ENCODE measurements around the gene AMPH. TPM values are rescaled to one million over a fixed set of nuclear protein-coding genes. Genes with fewer than 3 reads are reported as not detected.

Gene AMPH
- total RNA-seq, 1 experiment from 2014 or later = not detected

DNA sequence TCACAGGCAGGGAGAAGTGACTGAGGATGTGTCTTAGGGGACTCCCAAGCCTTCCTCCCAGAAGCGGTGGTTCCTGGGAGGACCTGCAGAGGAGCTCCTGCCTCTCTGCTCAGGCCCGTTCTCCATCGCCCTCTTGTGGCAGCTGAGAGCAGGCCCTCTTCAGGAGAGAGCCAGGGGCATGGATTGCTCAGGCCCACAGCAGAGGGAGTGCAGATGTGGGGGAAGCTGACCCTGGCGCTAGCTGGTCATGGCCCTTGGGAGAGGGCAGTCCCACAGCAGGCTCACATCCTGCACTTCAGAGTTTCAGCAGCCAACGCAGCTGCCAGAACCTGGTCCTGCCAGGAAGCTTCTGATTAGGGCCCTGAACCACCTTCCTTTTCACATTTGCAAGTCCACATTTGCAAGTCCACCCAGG lies 263.0 kb downstream of the AMPH start (continued):
- TF ChIP-seq JUND (IDR thresholded peaks at IDR 0.05) = no peak

DNA sequence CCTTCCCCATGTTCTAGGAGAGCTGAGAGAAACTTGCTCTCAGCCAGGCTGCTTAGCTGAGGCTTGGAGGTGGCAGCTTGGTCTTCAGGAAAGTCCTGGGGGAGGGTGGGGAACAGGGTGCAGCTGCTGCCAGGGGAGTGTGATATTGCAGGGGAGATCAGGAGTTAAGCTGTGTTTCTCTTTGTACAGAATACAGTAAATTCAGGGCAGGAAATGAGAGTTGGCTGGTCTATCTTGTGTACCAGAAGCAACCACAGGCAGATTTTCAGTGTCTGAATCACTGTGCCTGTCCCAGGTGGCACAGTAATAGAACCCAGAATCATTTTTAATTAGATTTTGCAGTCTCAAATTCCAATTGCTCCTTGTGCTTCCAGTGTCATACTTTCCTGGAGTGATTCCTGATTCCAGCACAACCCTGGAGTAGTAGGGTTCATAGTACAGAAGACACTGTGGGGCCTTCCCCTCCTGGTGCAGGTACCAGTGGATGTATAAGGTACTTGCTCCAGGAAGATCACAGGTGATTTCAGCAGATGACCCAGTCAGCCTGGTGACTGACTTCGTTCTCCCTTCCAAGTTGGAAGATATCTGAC lies 263.8 kb downstream of the AMPH start:
- Histone ChIP-seq H3K79me2 (ENCODE audit: insufficient read depth, low read length) (no peaks in the 10 kb centered on the region), H2AFZ (ENCODE audit: low read depth, low read length, poor library complexity, severe bottlenecking) (no peak overlapping the region), H3K27ac (ENCODE audit: low read depth, low read length) (no peak overlapping the region), H3K4me3 (replicated peaks in 1 of 2; ENCODE audit: low read depth in 1 of 2, low read length in 2 of 2) (no peak overlapping the region), H3K27me3 (ENCODE audit: insufficient read depth, low read length) (no peaks in the 10 kb centered on the region), H3K4me1 (ENCODE audit: control insufficient read depth in 1 of 2, insufficient read depth in 2 of 2, low read length in 2 of 2) (peaks cover 0 to 7% of the 10 kb centered on the region in 2 experiments; a peak in 2 of 4 replicates), H3K9me3 (ENCODE audit: control insufficient read depth in 1 of 2, insufficient read depth in 1 of 2, low read depth in 1 of 2, low read length in 2 of 2) (no peaks in the 10 kb centered on the region), H3K9ac (ENCODE audit: low read length) (no peak overlapping the region), H3K36me3 (ENCODE audit: control insufficient read depth in 1 of 2, insufficient read depth in 2 of 2, low read length in 2 of 2) (no peaks in the 10 kb centered on the region), H3K4me2 (ENCODE audit: low read length) (no peak overlapping the region), H4K20me1 (ENCODE audit: insufficient read depth) (no peaks in the 10 kb centered on the region), H3K9me2 (ENCODE audit: insufficient read depth) (no peaks in the 10 kb centered on the region)
- RAD21 ChIA-PET (ENCODE audit: low non-redundant PET in 1 of 2, low total read pairs in 2 of 2, uncharacterized antibody in 2 of 2, unreplicated experiment in 2 of 2) = no interaction called here
- CTCF ChIA-PET = interaction anchor here (0.6 to 3.9 kb wide), 21 partner anchors 8 to 1158 kb away, joined by 3 to 33 read pairs (median 4); partner anchors contain the start of gene SFRP4
- intact Hi-C loops (cut with micrococcal nuclease) = loop anchor here (5.0 kb wide), 1 partner anchor 465 kb away; no protein-coding TSS in a partner anchor
- ATAC-seq (no peak), DNase-seq (ENCODE audit: low read depth, low spot score) (no peak)
- BruUV-seq (replicated peaks) = no TSS peak
- TF ChIP-seq SIN3A (IDR thresholded peaks at IDR 0.05; ENCODE audit: low read depth) (no peak), YY1 (IDR thresholded peaks at IDR 0.05; ENCODE audit: extremely low read depth, insufficient replicate concordance, low read depth, low read length) (no peak), ELF1 (IDR thresholded peaks at IDR 0.05; ENCODE audit: borderline replicate concordance, low read depth) (no peak), TCF7L2 (IDR thresholded peaks at IDR 0.05; ENCODE audit: borderline replicate concordance, extremely low read depth, insufficient read depth, insufficient read length) (no peak), ZNF274 (IDR thresholded peaks at IDR 0.05; ENCODE audit: low read depth, low read length) (no peak), SP1 (IDR thresholded peaks at IDR 0.05; ENCODE audit: low read depth) (no peak), CBX3 (IDR thresholded peaks at IDR 0.05; ENCODE audit: low read depth) (no peak), RAD21 (IDR thresholded peaks at IDR 0.05; ENCODE audit: low read depth) (no peak), ZFX (IDR thresholded peaks at IDR 0.05) (no peak), CEBPB (IDR thresholded peaks at IDR 0.05; ENCODE audit: low read depth) (no peak), POLR2A (IDR thresholded peaks at IDR 0.05; ENCODE audit: borderline replicate concordance, extremely low read depth, insufficient read depth, insufficient read length) (no peak)
- TF ChIP-seq, protein P1, sequence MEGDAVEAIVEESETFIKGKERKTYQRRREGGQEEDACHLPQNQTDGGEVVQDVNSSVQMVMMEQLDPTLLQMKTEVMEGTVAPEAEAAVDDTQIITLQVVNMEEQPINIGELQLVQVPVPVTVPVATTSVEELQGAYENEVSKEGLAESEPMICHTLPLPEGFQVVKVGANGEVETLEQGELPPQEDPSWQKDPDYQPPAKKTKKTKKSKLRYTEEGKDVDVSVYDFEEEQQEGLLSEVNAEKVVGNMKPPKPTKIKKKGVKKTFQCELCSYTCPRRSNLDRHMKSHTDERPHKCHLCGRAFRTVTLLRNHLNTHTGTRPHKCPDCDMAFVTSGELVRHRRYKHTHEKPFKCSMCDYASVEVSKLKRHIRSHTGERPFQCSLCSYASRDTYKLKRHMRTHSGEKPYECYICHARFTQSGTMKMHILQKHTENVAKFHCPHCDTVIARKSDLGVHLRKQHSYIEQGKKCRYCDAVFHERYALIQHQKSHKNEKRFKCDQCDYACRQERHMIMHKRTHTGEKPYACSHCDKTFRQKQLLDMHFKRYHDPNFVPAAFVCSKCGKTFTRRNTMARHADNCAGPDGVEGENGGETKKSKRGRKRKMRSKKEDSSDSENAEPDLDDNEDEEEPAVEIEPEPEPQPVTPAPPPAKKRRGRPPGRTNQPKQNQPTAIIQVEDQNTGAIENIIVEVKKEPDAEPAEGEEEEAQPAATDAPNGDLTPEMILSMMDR (IDR thresholded peaks at IDR 0.05 in 2 of 3, conservative IDR thresholded peaks at IDR 0.05 in 1 of 3; ENCODE audit: borderline replicate concordance in 1 of 3, insufficient read depth in 1 of 3, low read depth in 2 of 3, low read length in 2 of 3) = no peak
- TF ChIP-seq, protein P2, sequence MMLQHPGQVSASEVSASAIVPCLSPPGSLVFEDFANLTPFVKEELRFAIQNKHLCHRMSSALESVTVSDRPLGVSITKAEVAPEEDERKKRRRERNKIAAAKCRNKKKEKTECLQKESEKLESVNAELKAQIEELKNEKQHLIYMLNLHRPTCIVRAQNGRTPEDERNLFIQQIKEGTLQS (IDR thresholded peaks at IDR 0.05) = no peak
- TF ChIP-seq, protein P3, sequence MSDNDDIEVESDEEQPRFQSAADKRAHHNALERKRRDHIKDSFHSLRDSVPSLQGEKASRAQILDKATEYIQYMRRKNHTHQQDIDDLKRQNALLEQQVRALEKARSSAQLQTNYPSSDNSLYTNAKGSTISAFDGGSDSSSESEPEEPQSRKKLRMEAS (IDR thresholded peaks at IDR 0.05) = no peak
- POLR2A ChIA-PET = no interaction called here

Data from HCT116 (cell line).